Small intestine (tissue), 7 donors: ENCODE measurements around the gene COIL. TPM values are rescaled to one million over a fixed set of nuclear protein-coding genes. Genes with fewer than 3 reads are reported as not detected.

Experiments used
- DNase-seq, 2 donors: peaks; one replicate each; pipeline versions ENCODE4 v3.0.0 to v3.0.0-alpha.2; 2013
- FAIRE-seq: peaks from 2 replicates; lab custom pipeline; 2012; peaks lifted over from hg19 to GRCh38; lab: Jason Lieb, UNC
- H3K27ac ChIP-seq, 3 donors: one replicate each; pipeline ENCODE4 v1.5.1; 2013; ENCODE audit warnings: low read length in 2 of 3, mild to moderate bottlenecking in 2 of 3, control low read depth in 1 of 3, inconsistent platforms in 1 of 3, low read depth in 1 of 3, moderate library complexity in 1 of 3
- H3K27me3 ChIP-seq, 3 donors: one replicate each; pipeline ENCODE4 v1.6.1; 2013; ENCODE audit warnings: low read length in 3 of 3, inconsistent platforms in 1 of 3; ENCODE audit not compliant: control insufficient read depth in 3 of 3, insufficient read depth in 3 of 3
- H3K36me3 ChIP-seq, 3 donors: one replicate each; pipeline ENCODE4 v1.6.1; 2013; ENCODE audit warnings: low read length in 3 of 3, inconsistent platforms in 1 of 3, low read depth in 1 of 3, mild to moderate bottlenecking in 1 of 3, moderate library complexity in 1 of 3; ENCODE audit not compliant: control insufficient read depth in 3 of 3, insufficient read depth in 2 of 3
- H3K4me1 ChIP-seq, 3 donors: one replicate each; pipeline ENCODE4 v1.6.1; 2013; ENCODE audit warnings: low read length in 2 of 3, inconsistent platforms in 1 of 3, low read depth in 1 of 3, mild to moderate bottlenecking in 1 of 3, moderate library complexity in 1 of 3; ENCODE audit not compliant: control insufficient read depth in 3 of 3, insufficient read depth in 2 of 3
- H3K4me3 ChIP-seq, 3 donors: one replicate each; pipeline ENCODE4 v1.5.1; 2013; ENCODE audit warnings: low read length in 3 of 3, control low read depth in 1 of 3, inconsistent platforms in 1 of 3, low read depth in 1 of 3, mild to moderate bottlenecking in 1 of 3, moderate library complexity in 1 of 3
- H3K9me3 ChIP-seq, 2 donors: one replicate each; pipeline ENCODE4 v1.6.1; 2013; ENCODE audit warnings: low read depth in 1 of 2, low read length in 1 of 2; ENCODE audit not compliant: control insufficient read depth in 2 of 2, insufficient read depth in 1 of 2
- WGBS, 3 donors: extraction: QIAGEN DNeasy Blood & Tissue Kit; methylation state at CpG; one replicate each; pipeline ENCODE4 v1.1.7; 2013; 5-methylcytosine and 5-hydroxymethylcytosine counted together
- polyA plus RNA-seq, 4 donors: library from polyadenylated mRNA; stranded (reverse) in 3 of 4; unstranded in 1 of 4; fragments of 200-250 nt in 3 of 4; fragments of 120-200 nt in 1 of 4; gene quantifications; one replicate each; pipeline versions ENCODE4 v1.2.1 to v1.2.3, GENCODE V29; 2013
- donor health status: healthy with polysubstance abuse.
- donor health status: control.
- donor health status: control.
- donor health status: Bipolar disorder and iron deficiency.
- donor health status: healthy.

Gene COIL
- polyA plus RNA-seq, 4 donors = 8.4 to 20.4 (median 10.9) TPM

DNA sequence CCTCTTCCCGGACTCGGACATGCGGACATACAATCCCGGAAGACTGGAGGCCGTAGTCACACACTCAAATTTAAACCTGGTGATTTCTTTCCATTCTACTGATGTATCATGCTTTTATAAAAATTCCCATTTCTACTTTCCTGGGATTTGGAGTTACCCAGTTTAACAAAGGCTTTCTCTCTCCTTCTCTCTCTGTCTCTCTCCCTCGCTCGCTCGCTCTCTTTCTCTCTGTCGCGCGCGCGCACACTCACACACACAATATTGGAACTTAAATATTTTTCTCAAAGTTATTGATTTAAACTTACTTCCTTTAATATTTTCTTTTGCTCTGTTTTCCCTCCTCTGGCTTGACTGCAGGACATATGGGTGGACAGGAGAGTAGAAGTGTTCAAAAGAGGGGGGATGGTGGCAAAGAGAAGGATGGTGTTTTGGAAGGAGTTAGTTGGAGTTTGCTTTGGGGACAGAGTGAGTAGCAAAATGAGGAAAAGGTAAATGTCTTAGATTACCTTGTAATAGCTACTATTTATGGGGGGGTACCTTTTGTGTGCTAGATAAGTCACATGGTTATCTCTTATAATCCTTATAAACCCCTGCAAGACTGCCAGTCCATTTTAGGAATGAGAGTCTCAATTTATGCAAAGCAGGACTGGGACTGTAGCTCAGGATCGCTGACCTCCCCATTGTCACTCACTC is 46.1 kb downstream of the COIL start:
- Histone ChIP-seq H3K27me3 (no peaks in the 10 kb centered on the region), H3K27ac (peak overlapping the region; percentile 84 to 94 (median 88)), H3K4me1 (peaks cover 0 to 27% (median 12%) of the 10 kb centered on the region in 3 donors), H3K4me3 (peak overlapping the region; percentile 73 to 77 (median 75)), H3K9me3 (no peaks in the 10 kb centered on the region), H3K36me3 (peaks cover 0 to 11% (median 0%) of the 10 kb centered on the region in 3 donors)
- FAIRE-seq (no peak), DNase-seq (peak in 1 of 2 donors; percentile 60)
- 3 to 8% (median 7%) methylated on average over 14 of the region's 14 CpGs for WGBS, 3 donors

DNA sequence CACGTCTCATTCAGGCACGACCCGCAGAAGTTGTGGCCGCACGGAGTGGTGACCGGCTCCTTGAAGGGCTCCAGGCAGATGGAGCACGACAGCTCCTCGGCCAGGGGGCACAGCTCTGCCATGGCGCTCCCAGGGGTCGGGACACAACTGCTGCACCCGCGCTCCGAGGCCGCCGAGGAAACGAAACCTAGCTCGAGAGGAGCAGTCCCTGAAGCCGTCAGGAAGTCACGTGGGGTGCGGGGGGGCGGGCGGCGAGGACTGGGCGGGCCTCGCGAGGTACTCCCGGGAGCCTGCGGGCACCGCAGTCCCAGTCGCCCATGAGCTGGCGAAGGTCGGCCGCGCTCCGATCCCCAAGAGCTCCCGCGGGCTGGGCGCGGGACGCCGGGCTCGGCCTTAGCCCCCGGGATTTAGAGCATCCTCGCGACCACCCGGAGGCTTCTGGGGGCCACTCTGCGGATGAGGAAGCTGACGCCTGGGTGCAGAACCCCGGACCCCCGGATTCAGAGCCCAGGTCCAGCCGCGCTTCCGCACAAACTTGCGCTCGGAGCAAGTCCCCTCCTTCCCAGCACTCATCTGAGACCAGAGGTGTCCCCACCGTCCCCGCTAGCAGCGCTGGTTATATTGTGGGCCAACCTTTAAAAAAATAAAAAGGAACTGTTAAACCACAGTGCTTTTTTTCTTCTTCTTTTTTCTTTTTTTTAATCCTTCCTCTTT is 46.8 kb downstream of the COIL start, which contains the start of gene TRIM25:
Gene TRIM25, minus strand, starts transcription at position 183 of the 714 bp plus-strand sequence. Its CDS starts 61 bp downstream, at position 122.
- Histone ChIP-seq H3K4me1 (peaks cover 1 to 30% (median 11%) of the 10 kb centered on the region in 3 donors), H3K9me3 (no peaks in the 10 kb centered on the region), H3K27ac (peak within 1 kb of the TSS; percentile 84 to 94 (median 90)), H3K27me3 (no peaks in the 10 kb centered on the region), H3K4me3 (peak within 1 kb of the TSS; percentile 73 to 77 (median 75)), H3K36me3 (peaks cover 0 to 14% (median 0%) of the 10 kb centered on the region in 3 donors)
- FAIRE-seq (no peak), DNase-seq (peak; percentile 95 to 100)
- 0 to 1% (median 0%) methylated on average over 26 to 58 of the region's 58 CpGs for WGBS, 3 donors

- FAIRE-seq (no peak), DNase-seq (peak in 1 of 2 donors; percentile 25)
- H3K27me3 ChIP-seq = no peaks in the 10 kb centered on the region
- peaks cover 0 to 20% (median 0%) of the 10 kb centered on the region in 3 donors for H3K36me3 ChIP-seq
- no peaks in the 10 kb centered on the region for H3K9me3 ChIP-seq
- 0 to 1% (median 1%) methylated on average over 33 to 44 of the region's 44 CpGs for WGBS, 3 donors
- H3K4me1 ChIP-seq = peaks cover 5 to 30% (median 15%) of the 10 kb centered on the region in 3 donors
- H3K4me3 ChIP-seq = peak overlapping the region; percentile 73 to 77 (median 75)
- peak overlapping the region; percentile 77 to 94 (median 90) for H3K27ac ChIP-seq
These were observed 47.4 kb downstream of the COIL start for GRCh38 chr17:56913353-56913866.

DNA sequence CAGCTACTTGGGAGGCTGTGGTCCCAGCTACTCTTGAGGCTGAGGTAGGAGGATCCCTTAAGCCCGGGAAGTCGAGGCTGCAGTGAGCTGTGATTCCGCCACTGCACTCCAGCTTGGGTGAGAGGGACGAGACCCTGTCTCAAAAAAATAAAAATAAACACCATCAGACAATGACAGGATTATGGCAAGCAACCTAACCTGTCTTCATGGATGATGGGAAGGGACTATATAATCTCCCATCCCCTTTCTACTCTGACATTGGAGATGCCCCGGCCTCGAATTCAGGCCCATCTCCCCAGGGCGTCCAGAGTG is 47.9 kb downstream of the COIL start:
- WGBS, 3 donors = 4 to 20% (median 7%) methylated on average over 7 of the region's 7 CpGs
- peaks cover 5 to 30% (median 15%) of the 10 kb centered on the region in 3 donors for H3K4me1 ChIP-seq
- no peak for FAIRE-seq

GRCh38 chr17:56912105-56912999 is 48.5 kb downstream of the COIL start:
- no peak for FAIRE-seq
- 7 to 25% (median 12%) methylated on average over 21 of the region's 21 CpGs for WGBS, 3 donors
- H3K36me3 ChIP-seq = peaks cover 0 to 26% (median 4%) of the 10 kb centered on the region in 3 donors
- H3K27ac ChIP-seq = peak overlapping the region; percentile 77 to 94 (median 90)
- DNase-seq = peak; percentile 49 to 55
- peak overlapping the region; percentile 73 to 77 (median 75) for H3K4me3 ChIP-seq
- H3K4me1 ChIP-seq = peaks cover 5 to 30% (median 15%) of the 10 kb centered on the region in 3 donors
- no peaks in the 10 kb centered on the region for H3K9me3 ChIP-seq
- no peaks in the 10 kb centered on the region for H3K27me3 ChIP-seq

More for the DNA sequence above, 47.9 kb downstream of the COIL start:
- H3K9me3 ChIP-seq = no peaks in the 10 kb centered on the region
- peak overlapping the region; percentile 77 to 94 (median 90) for H3K27ac ChIP-seq
- DNase-seq = no peak
- H3K36me3 ChIP-seq = peaks cover 0 to 24% (median under 1%) of the 10 kb centered on the region in 3 donors
- no peaks in the 10 kb centered on the region for H3K27me3 ChIP-seq
- peak overlapping the region; percentile 73 to 77 (median 75) for H3K4me3 ChIP-seq

GRCh38 chr17:56910509-56911235 is 50.2 kb downstream of the COIL start:
- peaks cover 5 to 23% (median 12%) of the 10 kb centered on the region in 3 donors for H3K4me1 ChIP-seq
- no peak overlapping the region for H3K4me3 ChIP-seq
- no peaks in the 10 kb centered on the region for H3K9me3 ChIP-seq

DNA sequence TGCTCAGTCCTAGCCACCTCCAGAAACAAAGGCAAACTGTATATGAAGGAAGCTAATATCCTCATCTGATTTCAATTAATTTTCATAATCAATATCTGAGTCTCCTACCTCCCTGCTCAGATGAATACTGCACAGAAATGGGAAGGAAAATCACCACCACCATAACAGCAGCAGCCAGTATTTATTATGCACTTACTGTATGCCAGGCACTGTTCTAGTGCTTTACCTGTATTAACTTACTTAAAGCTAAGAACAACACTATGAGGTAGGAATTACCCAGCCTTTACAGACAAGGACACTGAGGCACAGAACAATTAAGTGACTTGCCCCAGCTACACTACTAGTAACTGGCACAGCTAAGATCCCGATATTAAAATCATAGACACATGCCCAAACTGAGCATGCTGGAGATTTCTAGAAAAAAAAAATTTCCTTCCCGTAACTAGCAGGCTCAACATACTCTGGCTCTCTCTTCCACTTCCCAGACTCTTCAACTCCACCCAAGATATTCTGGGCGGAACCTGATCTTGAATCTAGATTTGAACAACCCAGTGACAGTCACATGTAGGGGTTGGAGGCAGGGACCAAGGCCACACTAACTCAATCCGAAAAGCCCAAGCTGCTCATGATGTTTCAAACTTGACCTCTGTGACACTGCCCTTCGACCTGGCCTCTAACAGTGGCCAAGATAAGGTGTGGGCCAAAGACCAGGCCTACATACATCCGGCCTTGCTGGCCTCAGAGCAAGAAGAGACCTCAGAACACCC is 50.9 kb downstream of the COIL start:
- peak overlapping the region; percentile 25 to 73 (median 65) for H3K27ac ChIP-seq
- DNase-seq (peak; percentile 53 to 81), FAIRE-seq (no peak)
- H3K4me1 ChIP-seq = peaks cover 5 to 16% (median 12%) of the 10 kb centered on the region in 3 donors
- H3K27me3 ChIP-seq = no peaks in the 10 kb centered on the region
- H3K4me3 ChIP-seq = peak overlapping the region in 1 of 3 donors; percentile 17
- 36 to 43% (median 41%) methylated on average over 6 of the region's 6 CpGs for WGBS, 3 donors
- no peaks in the 10 kb centered on the region for H3K9me3 ChIP-seq
- H3K36me3 ChIP-seq = peaks cover 4 to 37% (median 18%) of the 10 kb centered on the region in 3 donors

More at GRCh38 chr17:56910509-56911235, 50.2 kb downstream of the COIL start:
- FAIRE-seq (no peak), DNase-seq (no peak)
- Histone ChIP-seq H3K27ac (peak overlapping the region; percentile 25 to 73 (median 65)), H3K27me3 (no peaks in the 10 kb centered on the region), H3K36me3 (peaks cover 4 to 34% (median 15%) of the 10 kb centered on the region in 3 donors)
- 71 to 72% (median 71%) methylated on average over 7 of the region's 7 CpGs for whole genome bisulfite sequencing, 3 donors
